WTC11 (cell line): ENCODE measurements around the gene MAP3K21. TPM values are rescaled to one million over a fixed set of nuclear protein-coding genes. Genes with fewer than 3 reads are reported as not detected.

Source experiments
- ATAC-seq: fragments of 200-7000 bp; cut with Tn5 transposase; 2 replicates; pipeline ENCODE4 v1.10.0; 2021; ENCODE audit warnings: mild to moderate bottlenecking, moderate library complexity
- CTCF ChIA-PET: fragments of 300-600 bp; sonication (Branson Sonifier 250); formaldehyde crosslinking; loops from one replicate; lab custom pipeline; 2021; ENCODE audit warnings: antibody characterized with exemption; lab: Charles Lee
- POLR2A ChIA-PET: fragments of 350-600 bp; sonication (Branson Sonifier 250); formaldehyde crosslinking; loops from one replicate; lab custom pipeline; 2021; ENCODE audit warnings: antibody characterized with exemption; lab: Charles Lee
- DNase-seq: peaks from one replicate; pipeline ENCODE4 v3.0.0; 2021; ENCODE audit warnings: low spot score
- H3K27ac Mint-ChIP-seq: 2 replicates; pipeline ENCODE4 v1.8.0; 2021; ENCODE audit warnings: mixed read lengths
- H3K27me3 Mint-ChIP-seq: 2 replicates; pipeline ENCODE4 v1.8.0; 2021; ENCODE audit warnings: low read depth, mild to moderate bottlenecking, moderate library complexity, mixed read lengths
- H3K36me3 Mint-ChIP-seq: 2 replicates; pipeline ENCODE4 v1.8.0; 2021; ENCODE audit warnings: mixed read lengths
- H3K4me1 Mint-ChIP-seq: 2 replicates; pipeline ENCODE4 v1.8.0; 2022; ENCODE audit warnings: mixed read lengths
- H3K4me3 Mint-ChIP-seq: 2 replicates; pipeline ENCODE4 v1.8.0; 2021; ENCODE audit warnings: mild to moderate bottlenecking, moderate library complexity, mixed read lengths
- H3K9me3 Mint-ChIP-seq: 2 replicates; pipeline ENCODE4 v1.8.0; 2021; ENCODE audit warnings: mixed read lengths
- ATF2 ChIP-seq: sonication (generic); formaldehyde crosslinking; IDR thresholded peaks from 2 replicates; pipeline ENCODE4 v1.8.1; 2022; ENCODE audit warnings: low read depth, missing genetic modification reagents, borderline replicate concordance
- CDX4 ChIP-seq: fragments of 250-450 bp; sonication (Bioruptor Pico); IDR thresholded peaks from 2 replicates; pipeline ENCODE4 v1.9.0; 2021; ENCODE audit warnings: moderate library complexity, mild to moderate bottlenecking, inconsistent platforms, borderline replicate concordance
- E2F5 ChIP-seq: sonication (generic); formaldehyde crosslinking; IDR thresholded peaks from 2 replicates; pipeline ENCODE4 v1.8.1; 2022; ENCODE audit warnings: mild to moderate bottlenecking, moderate library complexity, missing genetic modification reagents
- ELF4 ChIP-seq: sonication (generic); formaldehyde crosslinking; IDR thresholded peaks from 2 replicates; pipeline ENCODE4 v1.8.1; 2022; ENCODE audit warnings: low read depth, mild to moderate bottlenecking, moderate library complexity, missing genetic modification reagents
- EMX1 ChIP-seq: fragments of 250-450 bp; sonication (Bioruptor Pico); IDR thresholded peaks from 2 replicates; pipeline ENCODE4 v1.8.0; 2021; ENCODE audit warnings: mild to moderate bottlenecking
- ESRRA ChIP-seq: sonication (generic); formaldehyde crosslinking; IDR thresholded peaks from 2 replicates; pipeline ENCODE4 v1.8.1; 2022; ENCODE audit warnings: mild to moderate bottlenecking, missing genetic modification reagents, borderline replicate concordance
- GTF2I ChIP-seq: fragments of 250-450 bp; sonication (Bioruptor Pico); conservative IDR thresholded peaks from 2 replicates; pipeline ENCODE4 v1.4.0; 2021; ENCODE audit warnings: mild to moderate bottlenecking
- IRF1 ChIP-seq: sonication (generic); formaldehyde crosslinking; IDR thresholded peaks from 2 replicates; pipeline ENCODE4 v1.8.0; 2023; ENCODE audit warnings: missing genetic modification reagents
- IRF2 ChIP-seq: sonication (generic); formaldehyde crosslinking; IDR thresholded peaks from 2 replicates; pipeline ENCODE4 v1.8.0; 2022; ENCODE audit warnings: low read depth, missing genetic modification reagents, borderline replicate concordance
- PRDM15 ChIP-seq: sonication (generic); formaldehyde crosslinking; IDR thresholded peaks from 2 replicates; pipeline ENCODE4 v1.8.0; 2022; ENCODE audit warnings: missing genetic modification reagents
- PRRX2 ChIP-seq: fragments of 250-450 bp; sonication (Bioruptor Pico); IDR thresholded peaks from 2 replicates; pipeline ENCODE4 v1.8.0; 2021; ENCODE audit warnings: mild to moderate bottlenecking
- SP1 ChIP-seq: sonication (generic); formaldehyde crosslinking; conservative IDR thresholded peaks from 2 replicates; pipeline ENCODE4 v1.8.1; 2022; ENCODE audit warnings: missing genetic modification reagents
- TCF7 ChIP-seq: sonication (generic); formaldehyde crosslinking; IDR thresholded peaks from 2 replicates; pipeline ENCODE4 v1.8.0; 2022; ENCODE audit warnings: mild to moderate bottlenecking, low read depth, missing genetic modification reagents, moderate library complexity
- USF1 ChIP-seq: sonication (generic); formaldehyde crosslinking; IDR thresholded peaks from 2 replicates; pipeline ENCODE4 v1.8.0; 2022; ENCODE audit warnings: mild to moderate bottlenecking, missing genetic modification reagents
- ZMAT4 ChIP-seq: fragments of 250-450 bp; sonication (Bioruptor Pico); IDR thresholded peaks from 2 replicates; pipeline ENCODE4 v1.9.0; 2021; ENCODE audit warnings: mild to moderate bottlenecking
- ZNF263 ChIP-seq: sonication (generic); formaldehyde crosslinking; IDR thresholded peaks from 2 replicates; pipeline ENCODE4 v1.8.1; 2022; ENCODE audit warnings: low read depth, mild to moderate bottlenecking, moderate library complexity, missing genetic modification reagents
- ZNF317 ChIP-seq: sonication (generic); formaldehyde crosslinking; IDR thresholded peaks from 2 replicates; pipeline ENCODE4 v1.8.1; 2023; ENCODE audit warnings: low read depth, mild to moderate bottlenecking, moderate library complexity, missing genetic modification reagents, borderline replicate concordance
- total RNA-seq: library from RNA; stranded (reverse); gene quantifications from 3 replicates; pipeline ENCODE4 v1.2.3, GENCODE V29; 2021
- TF ChIP-seq, protein P1 (sequence below): fragments of 250-450 bp; sonication (Bioruptor Pico); IDR thresholded peaks from 2 replicates; pipeline ENCODE4 v1.8.0; 2021; ENCODE audit warnings: mild to moderate bottlenecking
- TF ChIP-seq, protein P2 (sequence below): sonication (generic); formaldehyde crosslinking; IDR thresholded peaks from 2 replicates; pipeline ENCODE4 v1.8.1; 2023; ENCODE audit warnings: mild to moderate bottlenecking, missing genetic modification reagents, moderate library complexity
- TF ChIP-seq, protein P3 (sequence below): sonication (generic); formaldehyde crosslinking; IDR thresholded peaks from 2 replicates; pipeline ENCODE4 v1.8.0; 2022; ENCODE audit warnings: mild to moderate bottlenecking, missing genetic modification reagents

The MAP3K21 gene
- total RNA-seq, 1 experiment from 2014 or later = 24.0 TPM

GRCh38 chr1:233390842-233391737 is 63.6 kb downstream of the MAP3K21 start (continued):
- no peak for TF ChIP-seq ATF2 (CRISPR knock-in tag)
- no peak for TF ChIP-seq SP1 (CRISPR knock-in tag)

DNA sequence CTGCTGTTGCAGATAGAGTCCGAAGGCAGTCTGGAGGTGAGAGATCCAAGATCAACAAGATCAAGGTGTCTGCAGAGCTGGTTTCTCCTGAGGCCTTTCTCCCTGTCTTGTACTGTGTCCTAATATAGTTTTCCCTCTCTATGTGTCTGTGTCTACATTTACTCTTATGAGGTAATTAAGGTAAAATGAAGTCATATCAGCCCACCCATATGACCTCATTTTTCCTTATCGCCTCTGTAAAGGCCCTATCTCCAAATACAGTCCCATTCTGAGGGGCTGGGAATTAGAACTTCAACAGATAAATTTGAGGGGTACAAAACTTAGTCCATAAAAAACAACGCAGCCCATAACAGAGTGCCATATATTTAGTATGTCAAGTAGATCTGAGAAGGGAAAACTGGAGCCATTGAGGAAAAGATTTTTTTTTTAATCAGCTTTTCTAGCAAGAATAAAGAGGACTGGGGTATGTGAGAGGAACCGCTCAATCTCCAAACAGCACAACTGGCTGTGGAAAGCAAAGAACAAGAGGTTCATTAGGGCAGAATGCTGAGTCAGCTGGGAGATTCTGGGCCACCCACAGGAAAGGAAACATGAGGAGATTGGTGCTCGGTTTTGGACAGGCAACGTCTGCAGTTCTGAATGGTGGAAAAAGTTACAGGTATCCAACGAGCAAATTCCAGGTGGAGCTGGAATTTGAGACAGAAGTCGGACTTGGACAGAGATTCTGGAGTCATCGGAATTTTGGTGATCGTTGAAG is 65.7 kb downstream of the MAP3K21 start:
- DNase-seq (no peak), ATAC-seq (no peak)
- Mint-ChIP-seq H3K4me3 (no peak overlapping the region), H3K27ac (0 out of 2 replicates have a peak overlapping the region, but pooled peaks have one; percentile 1), H3K27me3 (no peaks in the 10 kb centered on the region), H3K36me3 (peaks cover 3% of the 10 kb centered on the region; the same call in 1 of the 2 replicates), H3K4me1 (peaks cover 24% of the 10 kb centered on the region), H3K9me3 (peaks cover 17% of the 10 kb centered on the region)
- ChIA-PET POLR2A (no interaction called here), CTCF (interaction anchor here (0.6 to 3.4 kb wide), 9 partner anchors 28 to 718 kb away, joined by 3 to 20 read pairs (median 5); partner anchors contain the start of gene SLC35F3)
- no peak for TF ChIP-seq ESRRA (CRISPR knock-in tag)
- TF ChIP-seq E2F5 (CRISPR knock-in tag) = no peak
- no peak for TF ChIP-seq PRDM15
- TF ChIP-seq CDX4 (CRISPR knock-in tag) = no peak
- no peak for TF ChIP-seq ZMAT4
- TF ChIP-seq ZNF263 (CRISPR knock-in tag) = no peak
- TF ChIP-seq, protein P1, sequence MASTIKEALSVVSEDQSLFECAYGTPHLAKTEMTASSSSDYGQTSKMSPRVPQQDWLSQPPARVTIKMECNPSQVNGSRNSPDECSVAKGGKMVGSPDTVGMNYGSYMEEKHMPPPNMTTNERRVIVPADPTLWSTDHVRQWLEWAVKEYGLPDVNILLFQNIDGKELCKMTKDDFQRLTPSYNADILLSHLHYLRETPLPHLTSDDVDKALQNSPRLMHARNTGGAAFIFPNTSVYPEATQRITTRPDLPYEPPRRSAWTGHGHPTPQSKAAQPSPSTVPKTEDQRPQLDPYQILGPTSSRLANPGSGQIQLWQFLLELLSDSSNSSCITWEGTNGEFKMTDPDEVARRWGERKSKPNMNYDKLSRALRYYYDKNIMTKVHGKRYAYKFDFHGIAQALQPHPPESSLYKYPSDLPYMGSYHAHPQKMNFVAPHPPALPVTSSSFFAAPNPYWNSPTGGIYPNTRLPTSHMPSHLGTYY (CRISPR knock-in tag) = no peak
- TF ChIP-seq USF1 = no peak
- no peak for TF ChIP-seq IRF2 (CRISPR knock-in tag)
- TF ChIP-seq ZNF317 (CRISPR knock-in tag) = no peak
- TF ChIP-seq ELF4 (CRISPR knock-in tag) = no peak
- TF ChIP-seq, protein P2, sequence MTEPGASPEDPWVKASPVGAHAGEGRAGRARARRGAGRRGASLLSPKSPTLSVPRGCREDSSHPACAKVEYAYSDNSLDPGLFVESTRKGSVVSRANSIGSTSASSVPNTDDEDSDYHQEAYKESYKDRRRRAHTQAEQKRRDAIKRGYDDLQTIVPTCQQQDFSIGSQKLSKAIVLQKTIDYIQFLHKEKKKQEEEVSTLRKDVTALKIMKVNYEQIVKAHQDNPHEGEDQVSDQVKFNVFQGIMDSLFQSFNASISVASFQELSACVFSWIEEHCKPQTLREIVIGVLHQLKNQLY (CRISPR knock-in tag) = no peak
- TF ChIP-seq EMX1 (CRISPR knock-in tag) = no peak
- no peak for TF ChIP-seq IRF1
- no peak for TF ChIP-seq TCF7 (CRISPR knock-in tag)
- no peak for TF ChIP-seq PRRX2 (CRISPR knock-in tag)
- TF ChIP-seq, protein P3, sequence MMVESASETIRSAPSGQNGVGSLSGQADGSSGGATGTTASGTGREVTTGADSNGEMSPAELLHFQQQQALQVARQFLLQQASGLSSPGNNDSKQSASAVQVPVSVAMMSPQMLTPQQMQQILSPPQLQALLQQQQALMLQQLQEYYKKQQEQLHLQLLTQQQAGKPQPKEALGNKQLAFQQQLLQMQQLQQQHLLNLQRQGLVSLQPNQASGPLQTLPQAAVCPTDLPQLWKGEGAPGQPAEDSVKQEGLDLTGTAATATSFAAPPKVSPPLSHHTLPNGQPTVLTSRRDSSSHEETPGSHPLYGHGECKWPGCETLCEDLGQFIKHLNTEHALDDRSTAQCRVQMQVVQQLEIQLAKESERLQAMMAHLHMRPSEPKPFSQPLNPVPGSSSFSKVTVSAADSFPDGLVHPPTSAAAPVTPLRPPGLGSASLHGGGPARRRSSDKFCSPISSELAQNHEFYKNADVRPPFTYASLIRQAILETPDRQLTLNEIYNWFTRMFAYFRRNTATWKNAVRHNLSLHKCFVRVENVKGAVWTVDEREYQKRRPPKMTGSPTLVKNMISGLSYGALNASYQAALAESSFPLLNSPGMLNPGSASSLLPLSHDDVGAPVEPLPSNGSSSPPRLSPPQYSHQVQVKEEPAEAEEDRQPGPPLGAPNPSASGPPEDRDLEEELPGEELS (CRISPR knock-in tag) = no peak
- TF ChIP-seq GTF2I (CRISPR knock-in tag) = no peak
